Stimulated activated CD4-positive, alpha-beta T cell treated with anti-CD3 and anti-CD28 coated beads, Interleukin-15, amount 100 ng/mL, for 24 hours (primary cell): Measurements from ENCODE around the gene NDUFV2.
A peak's percentile ranks its signal among the peaks of the same experiment; 100 is the strongest.

Source experiments
- DNase-seq: peaks from one replicate; pipeline ENCODE4 v3.0.0-alpha.2; 2020

NDUFV2 gene

DNA sequence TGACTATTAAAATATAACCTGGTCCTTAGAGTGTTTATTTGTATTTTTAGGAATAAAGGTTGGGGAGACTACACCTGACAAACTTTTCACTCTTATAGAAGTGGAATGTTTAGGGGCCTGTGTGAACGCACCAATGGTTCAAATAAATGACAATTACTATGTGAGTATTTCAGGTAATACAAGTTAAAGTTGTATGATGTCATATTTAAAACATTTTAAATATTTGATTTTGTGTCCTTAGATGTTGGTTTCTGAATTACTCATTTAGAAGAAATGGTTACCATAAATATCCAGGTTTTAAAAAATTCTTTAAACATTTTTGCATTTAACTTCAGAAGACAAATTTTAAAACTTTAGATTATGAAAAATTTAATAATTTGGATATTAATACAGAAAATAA is 22.3 kb downstream of the NDUFV2 start:
- DNase-seq: no peak

DNA sequence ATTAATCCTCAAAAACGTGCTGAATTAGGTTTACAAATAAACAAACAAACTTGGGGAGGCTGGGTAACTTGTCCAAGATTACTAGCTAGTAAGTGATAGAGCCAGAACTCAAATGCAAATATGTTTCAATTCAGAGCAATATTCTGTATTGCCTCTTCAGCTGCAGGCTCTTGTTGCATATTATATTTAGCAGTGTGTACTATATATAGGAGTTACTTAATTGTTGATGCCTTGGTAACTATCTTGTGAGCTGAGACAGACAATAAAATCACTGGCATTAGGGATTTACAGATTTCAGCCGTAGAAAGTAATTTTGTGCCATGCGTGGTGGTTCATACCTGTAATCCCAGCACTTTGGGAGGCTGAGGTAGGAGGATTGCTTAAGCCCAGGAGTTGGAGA is 23.8 kb downstream of the NDUFV2 start:
- no peak for DNase-seq

GRCh38 chr18:9130195-9130594 is 27.7 kb downstream of the NDUFV2 start:
- no peak for DNase-seq

GRCh38 chr18:9130806-9131205 is 28.3 kb downstream of the NDUFV2 start:
- no peak for DNase-seq

DNA sequence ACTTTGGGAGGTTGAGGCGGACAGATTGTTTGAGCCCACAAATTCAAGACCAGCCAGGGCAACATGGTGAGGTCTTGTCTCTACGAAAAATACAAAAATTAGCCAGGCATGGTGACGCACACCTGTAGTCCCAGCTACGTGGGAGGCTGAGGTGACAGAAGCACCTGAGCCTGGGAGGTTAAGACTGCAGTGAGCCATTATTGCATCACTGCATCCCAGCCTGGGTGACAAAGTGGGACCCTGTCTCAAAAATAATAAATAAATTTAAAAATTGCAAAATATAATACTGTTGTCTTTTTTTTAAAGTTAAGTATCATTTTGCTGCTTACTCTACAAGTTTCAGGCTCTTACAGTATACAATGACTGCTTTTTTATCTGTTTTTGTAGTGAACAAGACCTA is 30.1 kb downstream of the NDUFV2 start:
- DNase-seq: no peak

DNA sequence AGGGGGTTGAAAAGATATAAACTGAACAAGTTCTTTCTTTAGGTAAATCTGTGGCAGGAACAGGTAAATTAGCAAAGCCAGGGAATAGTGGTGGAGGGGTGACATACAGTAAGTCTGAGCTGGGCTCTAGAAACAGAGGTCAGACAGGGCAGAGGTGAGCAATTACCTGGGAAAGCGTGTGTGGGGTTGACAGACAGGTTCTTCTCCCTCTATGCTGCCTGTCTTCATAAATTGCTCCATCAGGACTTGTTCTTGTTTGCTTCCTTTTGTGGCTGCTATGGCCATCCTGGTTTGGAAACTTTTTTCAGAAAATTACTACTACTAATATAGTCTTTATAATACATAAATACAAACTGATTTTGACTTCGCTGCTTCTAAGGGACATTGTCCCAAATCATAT is 30.7 kb downstream of the NDUFV2 start:
- DNase-seq: no peak

- DNase-seq: no peak
Observed at GRCh38 chr18:9135081-9135911, 32.8 kb downstream of the NDUFV2 start.

GRCh38 chr18:9135912-9136314 is 33.4 kb downstream of the NDUFV2 start:
- DNase-seq: no peak

GRCh38 chr18:9136315-9137155 is 34.0 kb downstream of the NDUFV2 start, which contains the start of gene ANKRD12:
ANKRD12 (plus strand) TSS chr18:9136781; CDS start chr18:9182433, 45,652 bp downstream.
- peak; percentile 97 for DNase-seq

GRCh38 chr18:9137168-9138066 is 34.9 kb downstream of the NDUFV2 start:
- DNase-seq: peak; percentile 76

GRCh38 chr18:9139400-9140039 is 37.0 kb downstream of the NDUFV2 start:
- no peak for DNase-seq

GRCh38 chr18:9140381-9140780 is 37.9 kb downstream of the NDUFV2 start:
- DNase-seq: no peak

GRCh38 chr18:9140984-9141383 is 38.5 kb downstream of the NDUFV2 start:
- no peak for DNase-seq

GRCh38 chr18:9146224-9146623 is 43.7 kb downstream of the NDUFV2 start:
- DNase-seq: no peak

DNA sequence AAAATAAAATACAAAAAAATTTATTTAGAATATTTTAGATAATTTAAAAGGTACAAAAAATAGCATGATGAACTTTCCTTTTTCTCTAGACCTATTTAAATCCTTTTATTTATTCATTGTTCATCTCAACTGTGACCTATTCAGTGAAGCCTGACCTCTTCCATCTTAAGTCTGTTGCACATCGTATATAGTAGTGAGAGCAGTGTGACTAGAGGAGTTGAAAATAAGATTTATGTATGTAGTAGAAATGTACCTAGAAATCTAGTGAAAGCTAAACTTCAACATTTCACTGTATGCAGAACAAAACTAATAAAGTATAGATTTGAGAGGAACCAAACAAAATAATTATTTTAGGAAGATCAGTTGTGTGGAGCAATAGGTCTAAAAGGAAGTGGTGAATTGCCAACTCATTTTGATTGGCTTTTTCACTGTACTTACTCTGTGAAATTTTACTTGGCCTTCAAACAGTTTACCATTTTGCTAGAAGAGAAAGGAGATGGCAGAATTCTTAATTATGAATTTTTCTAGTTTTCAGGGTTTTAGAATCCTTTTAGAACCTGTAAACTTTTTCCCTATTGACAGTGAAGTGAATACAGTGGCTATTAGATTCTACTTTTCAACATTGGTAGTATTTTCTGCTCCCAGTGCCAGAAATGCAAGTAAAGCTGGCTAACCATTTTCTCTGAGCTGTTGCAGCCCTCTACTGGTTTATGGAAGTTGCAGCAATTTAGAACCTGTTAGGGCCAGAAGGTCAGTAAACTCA is 45.1 kb downstream of the NDUFV2 start:
- DNase-seq: peak; percentile 19

GRCh38 chr18:9148203-9148552 is 45.7 kb downstream of the NDUFV2 start:
- DNase-seq: no peak

DNA sequence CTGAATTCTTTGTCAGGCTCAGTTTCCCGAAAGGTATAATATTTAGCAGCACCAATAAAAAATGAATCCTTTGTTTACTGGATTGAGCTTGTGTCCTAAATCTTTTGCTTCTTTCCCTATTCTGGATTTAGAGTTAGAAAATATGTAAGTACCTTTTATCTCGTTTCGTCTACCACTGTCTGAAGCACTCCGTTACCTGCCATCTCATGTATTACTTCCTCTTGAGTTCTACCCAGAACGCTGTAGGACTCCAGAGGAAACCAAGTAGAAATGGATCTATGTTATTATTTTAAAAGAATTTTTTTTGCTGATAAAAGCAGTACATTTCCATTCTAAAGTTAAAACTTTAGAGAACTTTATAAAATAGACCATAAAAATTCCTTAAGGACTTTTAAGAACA is 47.6 kb downstream of the NDUFV2 start:
- DNase-seq: no peak

DNA sequence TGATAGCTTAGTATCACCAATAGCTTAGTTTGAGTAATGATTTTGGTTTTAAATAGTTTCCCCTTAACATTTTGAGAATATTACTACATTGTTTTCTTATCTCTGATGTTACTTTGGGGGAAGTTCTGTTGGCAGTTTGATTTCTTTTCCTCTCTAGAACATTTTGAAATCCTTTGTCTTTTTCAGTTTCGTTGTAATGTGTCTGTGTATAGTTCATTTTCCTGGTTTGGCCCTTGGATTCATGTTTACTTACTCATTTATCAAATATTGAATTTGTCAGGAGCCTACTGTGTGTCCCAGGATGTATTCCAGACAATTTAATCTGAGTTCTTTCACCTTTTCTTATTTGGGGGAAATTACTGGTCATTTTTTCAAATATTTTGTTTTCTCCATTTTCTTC is 50.8 kb downstream of the NDUFV2 start:
- DNase-seq: no peak

GRCh38 chr18:9156604-9157249 is 54.2 kb downstream of the NDUFV2 start:
- DNase-seq: no peak

GRCh38 chr18:9157806-9158205 is 55.3 kb downstream of the NDUFV2 start:
- DNase-seq: no peak

DNA sequence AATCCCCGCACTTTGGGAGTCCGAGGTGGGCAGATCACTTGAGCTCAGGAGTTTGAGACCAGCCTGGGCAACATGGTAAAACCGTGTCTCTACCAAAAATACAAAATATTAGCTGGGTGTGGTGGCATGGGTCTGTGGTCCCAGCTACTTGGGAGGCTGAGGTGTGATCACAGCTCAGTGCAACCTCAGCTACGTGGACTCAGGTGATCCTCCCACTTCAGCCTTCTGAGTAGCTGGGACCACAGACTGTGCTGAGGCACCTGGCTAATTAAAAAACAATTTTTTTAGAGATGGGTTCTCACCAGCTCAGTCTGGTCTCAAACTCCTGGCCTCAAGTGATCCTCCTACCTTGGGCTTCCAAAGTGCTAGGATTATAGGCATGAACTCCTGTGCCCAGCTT is 57.5 kb downstream of the NDUFV2 start:
- DNase-seq: no peak
